Cardiac fibroblast (primary cell): Measurements from ENCODE around the gene FLNA.
A peak's percentile ranks its signal among the peaks of the same experiment; 100 is the strongest.

Experiments
- DNase-seq, 2 donors: peaks; one replicate each; pipeline versions ENCODE4 v3.0.0 to v3.0.0-alpha.2; 2010; ENCODE audit warnings: low read depth in 2 of 2
- H3K4me3 ChIP-seq, 2 donors: replicated peaks in 1 of 2; 1 replicate in 1 of 2; 2 replicates in 1 of 2; pipeline ENCODE4 v1.5.1; 2011; ENCODE audit warnings: low read depth in 2 of 2, low read length in 2 of 2, mild to moderate bottlenecking in 2 of 2, moderate library complexity in 1 of 2
- CTCF ChIP-seq: IDR thresholded peaks from one replicate; pipeline ENCODE4 v1.5.1; 2011; ENCODE audit warnings: low read depth, mild to moderate bottlenecking, low read length, inconsistent platforms

Gene FLNA

GRCh38 chrX:154384284-154384892 is 10.0 kb upstream of the FLNA start:
- peak in 1 of 2 donors; percentile 43 for DNase-seq
- no peak overlapping the region for H3K4me3 ChIP-seq
- peak; percentile 42 for TF ChIP-seq CTCF

DNA sequence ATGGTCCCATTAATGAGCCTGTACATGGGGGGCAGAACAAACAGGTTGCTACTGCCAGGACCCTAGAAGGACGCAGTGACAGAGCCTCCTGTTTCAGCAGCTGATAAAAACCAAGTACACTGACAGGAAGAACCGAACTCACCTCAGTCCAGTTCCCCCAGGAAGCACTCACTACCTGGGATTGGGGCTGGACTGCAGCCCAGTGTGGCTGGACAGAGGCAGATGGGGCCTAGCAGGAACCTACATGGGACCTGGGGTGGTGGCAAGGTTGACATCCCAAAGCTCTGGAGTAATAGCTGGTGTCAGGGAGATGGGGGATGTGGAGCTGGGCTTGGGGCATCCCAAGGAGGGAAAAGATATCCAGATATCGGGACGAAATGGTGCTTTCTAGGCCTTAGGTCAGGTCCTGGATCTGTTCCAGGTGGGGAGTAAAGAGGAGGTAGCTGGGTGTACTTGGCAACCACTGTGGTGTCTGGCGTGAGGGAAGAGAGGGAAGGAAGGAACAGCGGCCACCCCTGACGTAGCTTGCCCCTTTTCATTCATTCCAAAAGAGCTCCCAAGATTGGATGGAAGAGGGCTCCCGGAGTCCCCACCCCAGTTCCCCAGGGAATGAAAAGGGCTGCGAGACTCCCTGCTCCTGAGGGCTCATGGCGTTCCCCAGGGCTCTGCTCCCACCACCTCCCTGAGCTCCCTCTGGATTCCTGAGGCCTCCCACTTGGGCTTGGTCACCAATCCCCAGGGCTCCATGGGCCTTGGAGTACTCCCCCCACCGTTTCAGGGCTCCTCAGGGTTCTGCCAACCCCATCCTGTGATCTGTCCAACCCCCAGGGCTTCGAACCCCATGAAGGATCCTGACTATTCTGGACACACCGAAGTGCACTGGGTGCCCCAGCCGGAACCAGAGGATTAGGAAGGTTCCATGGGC is 9.2 kb upstream of the FLNA start:
- H3K4me3 ChIP-seq, result no peak overlapping the region
- no peak for TF ChIP-seq CTCF
- peak in 1 of 2 donors; percentile 33 for DNase-seq

GRCh38 chrX:154382483-154383069 is 8.1 kb upstream of the FLNA start:
- no peak overlapping the region for H3K4me3 ChIP-seq
- no peak for DNase-seq
- no peak for TF ChIP-seq CTCF

GRCh38 chrX:154381271-154381670 is 6.8 kb upstream of the FLNA start:
- TF ChIP-seq CTCF, result no peak
- DNase-seq, result no peak
- no peak overlapping the region for H3K4me3 ChIP-seq

- H3K4me3 ChIP-seq, result peak overlapping the region; percentile 64 to 71
- TF ChIP-seq CTCF, result no peak
- no peak for DNase-seq
Measured at GRCh38 chrX:154380787-154381186, 6.4 kb upstream of the FLNA start.

DNA sequence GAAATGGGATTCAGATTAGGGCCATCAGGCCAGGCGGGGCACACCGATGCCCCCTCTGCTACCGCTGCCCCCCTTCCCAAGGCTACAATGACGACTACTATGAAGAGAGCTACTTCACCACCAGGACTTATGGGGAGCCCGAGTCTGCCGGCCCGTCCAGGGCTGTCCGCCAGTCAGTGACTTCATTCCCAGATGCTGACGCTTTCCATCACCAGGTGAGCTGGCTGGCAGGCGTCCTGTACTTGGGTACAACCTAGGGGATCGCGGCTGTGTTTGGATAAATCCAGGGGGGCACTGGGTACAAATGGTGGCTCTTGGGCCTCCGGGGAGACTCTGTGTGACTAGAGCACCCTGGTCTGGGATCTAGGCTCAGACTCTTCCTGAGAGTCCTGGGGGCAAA is 5.7 kb upstream of the FLNA start:
- peak overlapping the region; percentile 64 to 71 for H3K4me3 ChIP-seq
- TF ChIP-seq CTCF, result no peak
- DNase-seq, result no peak
